HFF-Myc (cell line): ENCODE data around the gene GIMAP1.

ENCODE experiments used
- DNase-seq: peaks from one replicate; pipeline ENCODE4 v3.0.0-alpha.2; 2011; ENCODE audit warnings: low read depth; ENCODE audit errors: extremely low read depth
- H3K4me3 ChIP-seq: replicated peaks from 2 replicates; pipeline ENCODE4 v1.5.1; 2011; ENCODE audit warnings: low read depth, mild to moderate bottlenecking, control low read depth, low read length
- CTCF ChIP-seq: IDR thresholded peaks from 2 replicates; pipeline ENCODE4 v1.5.1; 2012; ENCODE audit warnings: mild to moderate bottlenecking, low read depth, low read length, control low read depth; ENCODE audit errors: missing control alignments

Gene GIMAP1

GRCh38 chr7:150685219-150686029, 31.0 kb upstream of the GIMAP1 start, which contains the start of gene GIMAP2:
Gene GIMAP2 (plus strand): TSS chr7:150685706. CDS start chr7:150687060, 1,354 bp downstream.
- no peak for DNase-seq
- no peak within 1 kb of the TSS for H3K4me3 ChIP-seq
- no peak for TF ChIP-seq CTCF

GRCh38 chr7:150686030-150686631, 30.3 kb upstream of the GIMAP1 start:
- TF ChIP-seq CTCF = no peak
- no peak overlapping the region for H3K4me3 ChIP-seq
- DNase-seq = no peak

GRCh38 chr7:150688630-150689029, 27.8 kb upstream of the GIMAP1 start:
- no peak overlapping the region for H3K4me3 ChIP-seq
- DNase-seq = no peak
- no peak for TF ChIP-seq CTCF

GRCh38 chr7:150695654-150696053, 20.8 kb upstream of the GIMAP1 start:
- DNase-seq = no peak
- TF ChIP-seq CTCF = no peak
- H3K4me3 ChIP-seq = no peak overlapping the region

GRCh38 chr7:150703209-150703608, 13.2 kb upstream of the GIMAP1 start:
- H3K4me3 ChIP-seq = no peak overlapping the region
- no peak for DNase-seq
- TF ChIP-seq CTCF = no peak

GRCh38 chr7:150715293-150715692, 1.1 kb upstream of the GIMAP1 start:
- DNase-seq = no peak
- no peak for TF ChIP-seq CTCF
- H3K4me3 ChIP-seq = no peak overlapping the region
